Ascending aorta (tissue), 2 donors: Measurements from ENCODE around the gene TRIM36. TPM values are rescaled to one million over a fixed set of nuclear protein-coding genes. Genes with fewer than 3 reads are reported as not detected.

Experiments
- DNase-seq, 2 donors: peaks; one replicate each; pipeline ENCODE4 v3.0.0-alpha.2; 2019; ENCODE audit warnings: low spot score in 2 of 2
- H3K27ac ChIP-seq, 2 donors: fragments of 200-600 bp; sonication (generic); one replicate each; pipeline ENCODE4 v1.5.1; 2016 to 2017; ENCODE audit warnings: mild to moderate bottlenecking in 1 of 2
- H3K27me3 ChIP-seq: fragments of 200-600 bp; sonication (generic); one replicate; pipeline ENCODE4 v1.5.1; 2017
- H3K36me3 ChIP-seq, 2 donors: fragments of 200-600 bp; sonication (generic); one replicate each; pipeline ENCODE4 v1.5.1; 2016
- H3K4me1 ChIP-seq, 2 donors: fragments of 200-600 bp; sonication (generic); one replicate each; pipeline ENCODE4 v1.5.1; 2016 to 2017; ENCODE audit warnings: mild to moderate bottlenecking in 1 of 2
- H3K4me3 ChIP-seq, 2 donors: fragments of 200-600 bp; sonication (generic); one replicate each; pipeline ENCODE4 v1.5.1; 2016 to 2017; ENCODE audit warnings: mild to moderate bottlenecking in 1 of 2
- H3K9me3 ChIP-seq, 2 donors: fragments of 200-600 bp; sonication (generic); one replicate each; pipeline ENCODE4 v1.5.1; 2016
- CTCF ChIP-seq, 3 experiments: fragments of 200-600 bp in 2 of 3; fragments of 450-650 bp in 1 of 3; sonication (generic) in 2 of 3; IDR thresholded peaks; one replicate each; pipeline ENCODE4 v1.5.1; 2016 to 2019; ENCODE audit warnings: antibody characterized with exemption in 3 of 3, mild to moderate bottlenecking in 1 of 3, moderate library complexity in 1 of 3
- intact Hi-C: fragments of 100-400 bp; cut with DNase I; formaldehyde crosslinking; loops from one replicate; pipeline ENCODE4 v1.15.1; 2023
- total RNA-seq: library from RNA; depleted of rRNA; stranded (reverse); fragments of >200 nt; gene quantifications from one replicate; pipeline ENCODE4 v1.1.0, GENCODE V29; 2016

The TRIM36 gene
- total RNA-seq, 1 donor from 2014 or later = 31.7 TPM

GRCh38 chr5:115194676-115195075 lies 25.0 kb upstream of the TRIM36 start:
- no peak overlapping the region for H3K27ac ChIP-seq
- H3K4me3 ChIP-seq = no peak overlapping the region
- TF ChIP-seq CTCF (IDR thresholded peaks at IDR 0.05) = no peak
- H3K9me3 ChIP-seq = no peaks in the 10 kb centered on the region
- H3K36me3 ChIP-seq = no peaks in the 10 kb centered on the region
- no peak for DNase-seq
- H3K27me3 ChIP-seq = no peaks in the 10 kb centered on the region
- intact Hi-C loops = no loop called here
- H3K4me1 ChIP-seq = no peaks in the 10 kb centered on the region

- H3K27ac ChIP-seq = no peak overlapping the region
- no peak for TF ChIP-seq CTCF (IDR thresholded peaks at IDR 0.05)
- no peak overlapping the region for H3K4me3 ChIP-seq
- H3K36me3 ChIP-seq = no peaks in the 10 kb centered on the region
- no peaks in the 10 kb centered on the region for H3K9me3 ChIP-seq
- no peaks in the 10 kb centered on the region for H3K4me1 ChIP-seq
- intact Hi-C loops = no loop called here
- H3K27me3 ChIP-seq = no peaks in the 10 kb centered on the region
- DNase-seq = no peak
Measured at GRCh38 chr5:115193295-115193694, 23.6 kb upstream of the TRIM36 start.

- Histone ChIP-seq H3K4me1 (no peaks in the 10 kb centered on the region), H3K9me3 (no peaks in the 10 kb centered on the region), H3K27ac (no peak overlapping the region), H3K4me3 (no peak overlapping the region), H3K36me3 (no peaks in the 10 kb centered on the region), H3K27me3 (no peaks in the 10 kb centered on the region)
- TF ChIP-seq CTCF (IDR thresholded peaks at IDR 0.05) = no peak
- intact Hi-C loops = no loop called here
- no peak for DNase-seq
Measured at GRCh38 chr5:115192098-115192497, 22.4 kb upstream of the TRIM36 start.

GRCh38 chr5:115191474-115192031 lies 21.8 kb upstream of the TRIM36 start:
- Histone ChIP-seq H3K4me3 (no peak overlapping the region), H3K27me3 (no peaks in the 10 kb centered on the region), H3K27ac (no peak overlapping the region), H3K4me1 (no peaks in the 10 kb centered on the region), H3K36me3 (no peaks in the 10 kb centered on the region), H3K9me3 (no peaks in the 10 kb centered on the region)
- DNase-seq = no peak
- intact Hi-C loops = no loop called here
- no peak for TF ChIP-seq CTCF (IDR thresholded peaks at IDR 0.05)

GRCh38 chr5:115190388-115190787 lies 20.7 kb upstream of the TRIM36 start:
- intact Hi-C loops = no loop called here
- no peaks in the 10 kb centered on the region for H3K4me1 ChIP-seq
- H3K27ac ChIP-seq = no peak overlapping the region
- no peaks in the 10 kb centered on the region for H3K9me3 ChIP-seq
- no peak overlapping the region for H3K4me3 ChIP-seq
- TF ChIP-seq CTCF (IDR thresholded peaks at IDR 0.05) = no peak
- H3K27me3 ChIP-seq = no peaks in the 10 kb centered on the region
- no peaks in the 10 kb centered on the region for H3K36me3 ChIP-seq
- DNase-seq = no peak

GRCh38 chr5:115189866-115190265 lies 20.2 kb upstream of the TRIM36 start:
- intact Hi-C loops = loop anchor here (10.0 kb wide), 1 partner anchor 355 kb away; the partner anchor contains the start of gene FEM1C
- Histone ChIP-seq H3K9me3 (no peaks in the 10 kb centered on the region), H3K4me3 (no peak overlapping the region), H3K36me3 (no peaks in the 10 kb centered on the region), H3K4me1 (no peaks in the 10 kb centered on the region), H3K27me3 (no peaks in the 10 kb centered on the region), H3K27ac (no peak overlapping the region)
- no peak for TF ChIP-seq CTCF (IDR thresholded peaks at IDR 0.05)
- no peak for DNase-seq
